ENCODE measurements around the gene RGS7.

GRCh38 chr1:240869071-240869470 lies 487.9 kb downstream of the RGS7 start:
- TF ChIP-seq CTCF (IDR thresholded peaks at IDR 0.05; ENCODE audit: control extremely low read depth in 1 of 3, insufficient read depth in 1 of 3, low read depth in 1 of 3, low read length in 3 of 3) = no peak
- TF ChIP-seq TCF12 (IDR thresholded peaks at IDR 0.05; ENCODE audit: low read depth, low read length) = no peak
- TF ChIP-seq BRCA1 (IDR thresholded peaks at IDR 0.05; ENCODE audit: low read depth, low read length) = no peak
- no peak for TF ChIP-seq CEBPB (IDR thresholded peaks at IDR 0.05; ENCODE audit: low read depth, low read length)
- no peak for TF ChIP-seq USF2 (IDR thresholded peaks at IDR 0.05; ENCODE audit: low read length)
- TF ChIP-seq POLR2A (IDR thresholded peaks at IDR 0.05; ENCODE audit: control extremely low read depth in 1 of 2, low read depth in 2 of 2, low read length in 2 of 2) = no peak
- no peak for TF ChIP-seq EZH2 (IDR thresholded peaks at IDR 0.05; ENCODE audit: low read depth, low read length, severe bottlenecking)
- TF ChIP-seq YY1 (IDR thresholded peaks at IDR 0.05; ENCODE audit: low read depth, low read length) = no peak
- TF ChIP-seq EGR1 (IDR thresholded peaks at IDR 0.05; ENCODE audit: borderline replicate concordance, low read depth, low read length) = no peak
- no peak for TF ChIP-seq GTF2F1 (IDR thresholded peaks at IDR 0.05; ENCODE audit: borderline replicate concordance, low read depth, low read length)
- no peak for TF ChIP-seq MAX (IDR thresholded peaks at IDR 0.05)
- TF ChIP-seq POLR2AphosphoS5 (IDR thresholded peaks at IDR 0.05; ENCODE audit: low read depth, low read length) = no peak
- no peak for TF ChIP-seq SUZ12 (IDR thresholded peaks at IDR 0.05; ENCODE audit: low read length)
